Measurements from ENCODE around the gene FANK1. TPM values are rescaled to one million over a fixed set of nuclear protein-coding genes. Genes with fewer than 3 reads are reported as not detected.

The FANK1 gene
- total RNA-seq, 1 experiment from 2014 or later, result 0.73 TPM

GRCh38 chr10:126004752-126005151, 108.4 kb downstream of the FANK1 start:
- H3K27me3 ChIP-seq (replicated peaks; ENCODE audit: control insufficient read depth, insufficient read depth, low read length), result no peaks in the 10 kb centered on the region
- Mint-ChIP-seq H3K4me1 (ENCODE audit: low read depth, unreplicated experiment) (no peaks in the 10 kb centered on the region), H3K27me3 (ENCODE audit: insufficient read depth, unreplicated experiment) (peaks cover 9% of the 10 kb centered on the region), H3K9me3 (ENCODE audit: unreplicated experiment) (no peaks in the 10 kb centered on the region), H3K27ac (ENCODE audit: unreplicated experiment) (no peak overlapping the region), H3K4me3 (ENCODE audit: unreplicated experiment) (no peak overlapping the region), H3K36me3 (ENCODE audit: insufficient read depth, unreplicated experiment) (no peaks in the 10 kb centered on the region)
- no peaks in the 10 kb centered on the region for H3K9me3 ChIP-seq
- no peaks in the 10 kb centered on the region for H3K4me1 ChIP-seq
- POLR2A ChIA-PET, result no interaction called here
- CTCF ChIA-PET, result no interaction called here
- TF ChIP-seq CTCF (IDR thresholded peaks at IDR 0.05; ENCODE audit: insufficient read depth in 1 of 2, low read depth in 1 of 2, low read length in 1 of 2, severe bottlenecking in 1 of 2, unreplicated experiment in 1 of 2), result no peak
- intact Hi-C loops (cut with micrococcal nuclease; ENCODE audit: unreplicated experiment), result no loop called here
- no TSS peak for BruUV-seq (replicated peaks)
- no peaks in the 10 kb centered on the region for H3K36me3 ChIP-seq (ENCODE audit: control insufficient read depth, insufficient read depth, low read length)
- no peak overlapping the region for H3K4me3 ChIP-seq (ENCODE audit: low read depth, low read length)
- no peak for DNase-seq

- no peaks in the 10 kb centered on the region for H3K27me3 ChIP-seq (replicated peaks; ENCODE audit: control insufficient read depth, insufficient read depth, low read length)
- no peak overlapping the region for H3K27ac Mint-ChIP-seq (ENCODE audit: unreplicated experiment)
- ChIA-PET CTCF (no interaction called here), POLR2A (no interaction called here)
- no peaks in the 10 kb centered on the region for H3K4me1 ChIP-seq
- H3K36me3 ChIP-seq (ENCODE audit: control insufficient read depth, insufficient read depth, low read length), result no peaks in the 10 kb centered on the region
- TF ChIP-seq CTCF (IDR thresholded peaks at IDR 0.05; ENCODE audit: insufficient read depth in 1 of 2, low read depth in 1 of 2, low read length in 1 of 2, severe bottlenecking in 1 of 2, unreplicated experiment in 1 of 2), result no peak
- BruUV-seq (replicated peaks), result no TSS peak
- no peaks in the 10 kb centered on the region for H3K36me3 Mint-ChIP-seq (ENCODE audit: insufficient read depth, unreplicated experiment)
- no peak for DNase-seq
- H3K4me3 Mint-ChIP-seq (ENCODE audit: unreplicated experiment), result no peak overlapping the region
- H3K9me3 Mint-ChIP-seq (ENCODE audit: unreplicated experiment), result no peaks in the 10 kb centered on the region
- peaks cover 6% of the 10 kb centered on the region for H3K27me3 Mint-ChIP-seq (ENCODE audit: insufficient read depth, unreplicated experiment)
- intact Hi-C loops (cut with micrococcal nuclease; ENCODE audit: unreplicated experiment), result no loop called here
- no peak overlapping the region for H3K4me3 ChIP-seq (ENCODE audit: low read depth, low read length)
- H3K4me1 Mint-ChIP-seq (ENCODE audit: low read depth, unreplicated experiment), result no peaks in the 10 kb centered on the region
- H3K9me3 ChIP-seq, result no peaks in the 10 kb centered on the region
Observed at GRCh38 chr10:126006264-126006663, 109.9 kb downstream of the FANK1 start.

- no peak for TF ChIP-seq CTCF (IDR thresholded peaks at IDR 0.05; ENCODE audit: insufficient read depth in 1 of 2, low read depth in 1 of 2, low read length in 1 of 2, severe bottlenecking in 1 of 2, unreplicated experiment in 1 of 2)
- H3K27me3 ChIP-seq (replicated peaks; ENCODE audit: control insufficient read depth, insufficient read depth, low read length), result no peaks in the 10 kb centered on the region
- no peaks in the 10 kb centered on the region for H3K4me1 ChIP-seq
- BruUV-seq (replicated peaks), result no TSS peak
- H3K27me3 Mint-ChIP-seq (ENCODE audit: insufficient read depth, unreplicated experiment), result peaks cover 6% of the 10 kb centered on the region
- H3K9me3 ChIP-seq, result no peaks in the 10 kb centered on the region
- H3K4me1 Mint-ChIP-seq (ENCODE audit: low read depth, unreplicated experiment), result no peaks in the 10 kb centered on the region
- H3K36me3 ChIP-seq (ENCODE audit: control insufficient read depth, insufficient read depth, low read length), result no peaks in the 10 kb centered on the region
- no peak overlapping the region for H3K4me3 Mint-ChIP-seq (ENCODE audit: unreplicated experiment)
- H3K36me3 Mint-ChIP-seq (ENCODE audit: insufficient read depth, unreplicated experiment), result no peaks in the 10 kb centered on the region
- ChIA-PET CTCF (no interaction called here), POLR2A (no interaction called here)
- H3K9me3 Mint-ChIP-seq (ENCODE audit: unreplicated experiment), result no peaks in the 10 kb centered on the region
- no peak overlapping the region for H3K27ac Mint-ChIP-seq (ENCODE audit: unreplicated experiment)
- intact Hi-C loops (cut with micrococcal nuclease; ENCODE audit: unreplicated experiment), result no loop called here
- H3K4me3 ChIP-seq (ENCODE audit: low read depth, low read length), result no peak overlapping the region
- no peak for DNase-seq
Observed at GRCh38 chr10:126006906-126007305, 110.5 kb downstream of the FANK1 start.
